Fibroblast of upper back skin (primary cell): ENCODE data around the gene ZNF385D.
A peak's percentile ranks its signal among the peaks of the same experiment; 100 is the strongest.

Source experiments
- DNase-seq: peaks from one replicate; pipeline ENCODE4 v3.0.0-alpha.2; 2013

The ZNF385D gene, protein sequence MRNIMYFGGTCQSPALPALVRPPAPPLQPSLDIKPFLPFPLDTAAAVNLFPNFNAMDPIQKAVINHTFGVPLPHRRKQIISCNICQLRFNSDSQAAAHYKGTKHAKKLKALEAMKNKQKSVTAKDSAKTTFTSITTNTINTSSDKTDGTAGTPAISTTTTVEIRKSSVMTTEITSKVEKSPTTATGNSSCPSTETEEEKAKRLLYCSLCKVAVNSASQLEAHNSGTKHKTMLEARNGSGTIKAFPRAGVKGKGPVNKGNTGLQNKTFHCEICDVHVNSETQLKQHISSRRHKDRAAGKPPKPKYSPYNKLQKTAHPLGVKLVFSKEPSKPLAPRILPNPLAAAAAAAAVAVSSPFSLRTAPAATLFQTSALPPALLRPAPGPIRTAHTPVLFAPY

GRCh38 chr3:21750831-21751391 is at the start of gene ZNF385D:
TSS of gene ZNF385D (minus strand) at chr3:21751210. CDS start at chr3:21750916, 294 bp downstream.
- DNase-seq: peak; percentile 60

GRCh38 chr3:21798356-21799088 is 47.5 kb upstream of the ZNF385D start:
- DNase-seq: no peak

DNA sequence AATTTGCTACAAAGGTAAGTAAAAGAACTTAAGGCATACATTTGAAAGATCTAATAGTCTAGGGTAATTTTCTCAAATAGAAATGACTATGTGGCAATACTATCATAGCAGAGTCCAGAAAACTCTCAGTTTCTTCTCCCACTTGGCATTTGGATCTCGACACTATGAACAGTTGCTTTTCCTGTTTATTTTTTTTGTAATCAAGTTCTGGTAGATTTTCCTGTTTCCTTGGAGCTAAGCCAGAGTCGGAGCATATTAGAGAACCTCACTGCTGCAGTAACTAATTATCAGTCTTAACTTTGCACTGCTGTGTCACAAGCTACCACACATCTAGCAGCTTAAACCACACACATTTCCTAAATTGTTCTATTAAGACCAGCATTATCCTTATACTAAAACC is 44.9 kb upstream of the ZNF385D start:
- DNase-seq: no peak

- DNase-seq: no peak
Measured at GRCh38 chr3:21795152-21795837, 44.3 kb upstream of the ZNF385D start.

DNA sequence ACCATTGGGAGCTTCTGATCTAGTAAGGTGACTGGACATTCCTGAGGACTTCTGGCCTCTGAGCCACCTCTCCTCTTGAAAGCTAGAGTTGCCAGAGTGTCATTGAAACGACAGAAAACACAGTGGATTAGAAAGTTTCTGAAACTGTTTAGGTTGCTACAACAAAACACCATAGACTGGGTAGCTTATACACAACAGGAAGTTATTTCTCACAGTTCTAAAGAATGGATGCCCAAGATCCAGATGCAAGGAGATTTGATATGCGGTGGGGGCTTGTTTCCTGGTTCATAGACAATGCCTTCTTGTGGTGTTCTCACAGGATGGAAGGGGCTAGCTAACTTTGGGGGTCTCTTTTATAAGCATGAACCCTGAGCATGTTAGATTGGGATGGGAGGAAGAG is 43.3 kb upstream of the ZNF385D start:
- no peak for DNase-seq

- DNase-seq: no peak
Measured at GRCh38 chr3:21792176-21792575, 41.2 kb upstream of the ZNF385D start.

- no peak for DNase-seq
Measured at GRCh38 chr3:21791356-21791755, 40.3 kb upstream of the ZNF385D start.

- no peak for DNase-seq
Measured at GRCh38 chr3:21790466-21790865, 39.5 kb upstream of the ZNF385D start.

GRCh38 chr3:21789730-21790129 is 38.7 kb upstream of the ZNF385D start:
- DNase-seq: no peak

GRCh38 chr3:21786438-21786797 is 35.4 kb upstream of the ZNF385D start:
- DNase-seq: no peak

GRCh38 chr3:21785765-21786437 is 34.9 kb upstream of the ZNF385D start:
- DNase-seq: no peak

DNA sequence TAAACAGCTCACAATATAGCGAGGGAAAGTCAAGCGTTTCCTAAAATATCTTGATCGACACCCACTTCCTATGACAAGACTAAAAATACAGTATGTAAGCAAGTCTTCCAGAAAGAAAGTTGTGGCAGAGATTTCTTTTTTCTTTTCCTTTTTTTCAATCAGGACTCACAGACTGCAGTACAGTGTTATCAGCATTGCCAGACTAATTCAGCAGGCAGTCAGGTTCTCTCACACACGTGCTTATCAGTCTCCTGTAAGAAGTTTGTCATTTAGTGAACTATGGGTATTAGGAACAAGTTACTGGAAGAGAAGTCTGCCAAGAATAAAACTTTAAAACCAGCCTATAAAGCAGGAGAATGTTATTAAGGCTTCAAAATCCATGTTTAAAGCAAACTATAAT is 32.8 kb upstream of the ZNF385D start:
- DNase-seq: no peak

GRCh38 chr3:21781355-21781754 is 30.3 kb upstream of the ZNF385D start:
- peak; percentile 13 for DNase-seq

DNA sequence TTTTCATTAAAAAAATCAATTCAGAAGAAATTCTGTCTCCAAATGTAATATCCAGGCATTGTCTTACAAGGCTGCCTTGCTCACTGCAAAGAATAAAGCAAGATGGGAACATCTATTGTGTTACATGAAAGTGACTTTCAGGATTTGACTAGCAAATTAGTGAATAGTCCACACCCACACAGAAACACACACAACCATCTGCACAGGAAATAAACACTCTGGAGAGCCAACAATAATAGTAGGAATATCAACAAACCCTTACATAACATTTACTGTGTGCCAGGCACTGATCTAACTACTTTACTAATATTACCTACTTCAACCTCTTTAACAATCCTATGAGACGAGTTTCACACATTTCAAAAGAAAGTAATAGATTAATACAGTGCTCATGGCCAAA is 28.9 kb upstream of the ZNF385D start:
- DNase-seq: no peak

DNA sequence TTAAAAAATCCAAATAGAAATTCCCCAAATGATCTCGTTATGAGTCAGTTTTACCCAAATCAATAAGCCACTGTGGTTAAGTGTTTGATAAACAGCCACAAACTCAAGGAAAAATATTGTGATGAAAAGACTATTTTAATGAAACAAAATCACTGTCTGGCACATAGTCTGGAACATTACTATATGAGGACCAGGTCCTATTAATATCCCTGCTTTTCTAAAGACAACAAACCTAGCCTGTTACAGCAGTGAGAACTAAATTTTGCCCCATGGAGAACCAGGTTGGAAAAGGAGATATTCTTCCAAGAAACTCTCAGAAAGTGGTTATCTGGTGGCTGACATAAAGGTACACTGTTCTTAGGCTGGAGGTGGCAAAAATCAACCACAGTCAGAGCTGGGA is 27.7 kb upstream of the ZNF385D start:
- no peak for DNase-seq

DNA sequence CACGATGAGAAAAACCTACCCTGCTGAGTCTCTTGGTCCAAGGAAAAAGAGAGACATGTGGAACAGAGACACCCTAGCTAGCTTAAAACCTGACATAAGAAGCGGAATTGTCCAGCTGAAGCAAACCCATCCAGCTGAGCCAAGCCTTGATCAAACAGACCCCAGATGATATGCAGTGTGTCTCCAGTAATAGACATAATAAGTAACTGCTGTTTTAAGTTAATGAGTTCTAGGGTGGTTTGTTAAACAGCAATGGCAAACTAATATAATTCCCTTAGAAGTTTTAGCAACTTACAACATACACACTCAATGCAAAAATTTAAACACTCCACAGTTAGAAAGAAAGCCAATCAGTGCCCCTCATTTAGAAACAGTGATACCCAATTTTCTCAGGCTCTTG is 26.8 kb upstream of the ZNF385D start:
- DNase-seq: no peak

DNA sequence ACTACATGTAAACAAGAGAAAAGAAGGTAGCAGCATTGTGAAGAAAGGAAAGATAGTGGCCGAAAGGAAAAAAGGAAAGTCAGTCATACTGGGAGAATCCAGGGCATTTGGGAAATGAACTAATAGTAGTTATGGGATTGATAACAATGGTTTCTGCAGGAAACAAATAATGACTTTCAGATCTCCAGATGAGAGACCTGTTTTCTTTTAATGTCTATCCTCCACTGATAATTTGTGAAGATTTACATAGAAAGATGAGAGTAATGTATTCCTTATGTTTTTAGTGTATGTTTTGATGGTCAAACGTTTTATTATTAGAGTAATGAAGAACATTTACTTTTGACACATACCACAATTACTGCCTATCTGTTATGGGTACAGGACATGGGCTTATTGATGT is 15.0 kb upstream of the ZNF385D start:
- no peak for DNase-seq

- no peak for DNase-seq
Measured at GRCh38 chr3:21755896-21756295, 4.9 kb upstream of the ZNF385D start.

DNA sequence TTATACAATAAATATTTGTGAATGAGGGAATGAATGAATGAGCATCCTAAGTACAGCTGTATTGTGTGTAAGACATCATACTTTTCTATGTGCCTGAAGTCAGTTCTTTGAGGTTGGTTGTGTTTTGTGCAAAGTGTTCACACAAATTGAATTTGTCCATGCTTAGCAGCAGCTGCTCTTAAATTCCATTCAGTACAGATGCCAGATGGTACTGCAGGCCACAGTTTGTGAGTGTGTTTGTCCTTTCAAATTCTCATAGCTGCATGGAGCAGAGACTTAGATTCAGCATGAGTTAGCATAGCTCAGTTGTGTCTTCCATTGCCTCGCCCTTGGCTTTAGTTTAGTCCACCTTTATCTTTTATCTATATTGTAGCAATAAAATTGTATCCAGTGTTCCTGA is 3.8 kb upstream of the ZNF385D start:
- DNase-seq: no peak

GRCh38 chr3:21752749-21753347 is 1.8 kb upstream of the ZNF385D start:
- peak; percentile 65 for DNase-seq

- no peak for DNase-seq
Measured at GRCh38 chr3:21751886-21752285, 876 bp upstream of the ZNF385D start.

- DNase-seq: peak; percentile 60
Measured at GRCh38 chr3:21750080-21750696, 822 bp downstream of the ZNF385D start.
